HEK293T (cell line): ENCODE measurements around the gene INPP5A.

Source experiments
- ARNT ChIP-seq: fragments of 450-650 bp; IDR thresholded peaks from 2 replicates; pipeline ENCODE4 v1.6.1; 2017; ENCODE audit warnings: mild to moderate bottlenecking
- BHLHE40 ChIP-seq: fragments of 450-650 bp; IDR thresholded peaks from 2 replicates; pipeline ENCODE4 v1.6.1; 2016; ENCODE audit warnings: mild to moderate bottlenecking, moderate library complexity, borderline replicate concordance
- ELF4 ChIP-seq: fragments of 450-650 bp; IDR thresholded peaks from 2 replicates; pipeline ENCODE4 v1.6.1; 2017; ENCODE audit warnings: antibody characterized with exemption
- FOXA1 ChIP-seq: fragments of 450-650 bp; IDR thresholded peaks from 2 replicates; pipeline ENCODE4 v1.6.1; 2016; ENCODE audit warnings: mild to moderate bottlenecking
- FOXK2 ChIP-seq: fragments of 450-650 bp; IDR thresholded peaks from 2 replicates; pipeline ENCODE4 v1.6.1; 2016; ENCODE audit warnings: mild to moderate bottlenecking
- FOXM1 ChIP-seq: fragments of 450-650 bp; IDR thresholded peaks from 2 replicates; pipeline ENCODE4 v1.6.1; 2017; ENCODE audit warnings: mild to moderate bottlenecking, borderline replicate concordance
- HDGF ChIP-seq: fragments of 450-650 bp; IDR thresholded peaks from 2 replicates; pipeline ENCODE4 v1.6.1; 2017; ENCODE audit warnings: antibody characterized with exemption, borderline replicate concordance
- LEF1 ChIP-seq: fragments of 450-650 bp; IDR thresholded peaks from 2 replicates; pipeline ENCODE4 v1.6.1; 2017; ENCODE audit warnings: mild to moderate bottlenecking, borderline replicate concordance
- SP1 ChIP-seq: fragments of 450-650 bp; IDR thresholded peaks from 2 replicates; pipeline ENCODE4 v1.6.1; 2017
- SUZ12 ChIP-seq: fragments of 450-650 bp; IDR thresholded peaks from 2 replicates; pipeline ENCODE4 v1.6.1; 2016; ENCODE audit warnings: mild to moderate bottlenecking
- TARDBP ChIP-seq: fragments of 450-650 bp; IDR thresholded peaks from 2 replicates; pipeline ENCODE4 v1.6.1; 2016
- ZNF384 ChIP-seq: fragments of 450-650 bp; IDR thresholded peaks from 2 replicates; pipeline ENCODE4 v1.6.1; 2016

DNA sequence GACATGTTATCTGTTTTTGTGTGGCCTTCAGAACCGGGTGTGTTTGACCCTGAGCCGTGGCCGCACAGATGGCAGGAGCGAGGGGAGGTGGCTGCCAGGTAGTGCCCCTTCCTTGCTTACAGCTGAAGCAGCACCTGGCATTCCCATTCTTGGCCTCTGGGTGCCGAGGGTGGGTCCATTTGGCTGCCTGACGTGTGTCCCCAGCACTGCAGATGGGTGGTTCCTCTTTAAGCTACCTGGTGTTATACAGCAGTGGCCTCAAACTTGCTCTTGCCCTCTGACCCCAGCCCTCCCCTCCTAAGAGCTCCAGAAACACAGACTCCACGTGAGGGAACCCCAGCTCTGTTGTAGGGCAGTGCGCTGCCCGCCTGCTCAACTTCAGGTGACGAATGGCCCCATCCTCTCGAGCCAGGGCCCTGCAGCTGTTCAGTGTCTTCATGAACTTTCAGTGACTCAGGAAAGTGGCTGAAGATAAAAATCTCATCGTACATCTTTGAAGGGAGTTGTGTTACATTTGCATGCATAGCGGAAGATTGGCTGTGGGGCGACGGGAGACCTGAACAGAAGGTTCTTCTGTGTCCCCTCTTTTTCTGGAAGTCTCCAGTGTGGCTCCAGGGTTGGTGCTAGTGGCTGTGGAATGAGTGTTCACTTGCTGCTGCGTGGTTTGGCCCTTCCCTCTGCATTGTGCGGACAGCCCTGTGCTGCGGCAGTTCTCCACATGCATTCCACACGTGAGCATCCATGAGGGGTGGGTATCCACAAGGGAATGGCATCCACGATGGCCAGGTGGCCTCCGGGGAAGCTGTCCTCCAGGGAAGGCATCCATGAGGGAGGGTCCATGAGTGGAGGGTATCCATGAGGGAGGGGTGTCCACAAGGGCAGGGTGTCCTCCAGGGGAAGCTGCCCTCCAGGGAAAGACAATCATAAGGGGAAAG is 91.6 kb downstream of the INPP5A start:
- TF ChIP-seq TARDBP (no peak), BHLHE40 (no peak), SP1 (no peak), SUZ12 (no peak), ZNF384 (no peak), FOXK2 (no peak), ARNT (no peak), FOXA1 (no peak), FOXM1 (no peak), ELF4 (no peak), LEF1 (no peak), HDGF (no peak)
